Stimulated activated memory B cell treated with anti-CD40 and anti-IgM and Interleukin-4, amounts not matched to agents 10 μg/mL and 1 μg/mL and 100 μg/mL, for 72 hours (primary cell): ENCODE data around the gene TIPIN.

ENCODE experiments used
- ATAC-seq: fragments of 150-1000 bp; cut with Tn5 transposase; 2 replicates; pipeline ENCODE4 v1.10.0; 2021
- H3K27ac Mint-ChIP-seq: one replicate; pipeline ENCODE4 v1.8.0; 2022; ENCODE audit warnings: mild to moderate bottlenecking, mixed read lengths
- H3K27me3 Mint-ChIP-seq: one replicate; pipeline ENCODE4 v1.8.0; 2022; ENCODE audit warnings: mixed read lengths
- H3K36me3 Mint-ChIP-seq: one replicate; pipeline ENCODE4 v1.8.0; 2022; ENCODE audit warnings: mixed read lengths
- H3K4me1 Mint-ChIP-seq: one replicate; pipeline ENCODE4 v1.8.0; 2022; ENCODE audit warnings: mixed read lengths
- H3K4me3 Mint-ChIP-seq: one replicate; pipeline ENCODE4 v1.8.0; 2022; ENCODE audit warnings: mild to moderate bottlenecking, moderate library complexity, mixed read lengths
- H3K9me3 Mint-ChIP-seq: one replicate; pipeline ENCODE4 v1.8.0; 2022; ENCODE audit warnings: mixed read lengths

Gene TIPIN

DNA sequence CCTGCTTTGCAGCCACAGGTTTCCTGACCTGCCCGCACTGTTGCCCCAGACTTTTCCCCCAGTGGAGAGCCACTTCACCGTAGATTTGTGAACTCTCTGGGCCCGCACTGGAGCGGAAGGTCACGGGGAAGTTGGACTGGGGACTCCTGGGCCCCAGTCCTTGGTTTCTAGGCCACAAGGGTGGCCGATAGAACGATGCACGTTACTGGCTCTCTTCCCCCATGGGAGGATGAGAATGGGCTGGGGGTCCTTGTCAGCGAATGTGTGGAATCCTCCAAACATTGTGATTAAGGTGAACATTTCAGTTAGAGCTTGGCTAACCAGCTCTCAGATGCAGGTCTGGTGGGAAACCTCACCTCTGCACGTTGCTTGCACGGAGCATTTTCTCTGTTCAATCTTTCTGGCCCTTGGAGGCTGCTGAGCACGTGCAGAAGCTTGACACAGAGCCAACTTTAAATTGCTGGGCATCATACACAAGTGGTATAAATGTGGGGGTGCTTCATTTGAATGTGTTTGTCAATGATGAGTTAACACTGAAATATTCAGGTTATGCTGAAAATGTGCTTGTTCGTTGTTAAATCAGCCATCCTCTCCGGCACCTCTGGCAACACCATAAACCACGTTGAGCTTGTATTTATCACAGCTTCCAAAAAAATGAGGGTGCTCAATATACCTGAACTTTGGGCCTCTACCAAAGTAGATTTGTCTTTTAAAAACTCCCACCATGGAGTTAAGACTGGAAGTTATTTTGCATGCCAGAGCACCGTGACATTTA, 62.1 kb downstream of the TIPIN start:
- ATAC-seq = peak; percentile 65
- Mint-ChIP-seq H3K36me3 (peaks cover 9% of the 10 kb centered on the region), H3K4me1 (peaks cover 36% of the 10 kb centered on the region), H3K27ac (peak overlapping the region; percentile 92), H3K9me3 (no peaks in the 10 kb centered on the region), H3K4me3 (peak overlapping the region; percentile 83), H3K27me3 (no peaks in the 10 kb centered on the region)

DNA sequence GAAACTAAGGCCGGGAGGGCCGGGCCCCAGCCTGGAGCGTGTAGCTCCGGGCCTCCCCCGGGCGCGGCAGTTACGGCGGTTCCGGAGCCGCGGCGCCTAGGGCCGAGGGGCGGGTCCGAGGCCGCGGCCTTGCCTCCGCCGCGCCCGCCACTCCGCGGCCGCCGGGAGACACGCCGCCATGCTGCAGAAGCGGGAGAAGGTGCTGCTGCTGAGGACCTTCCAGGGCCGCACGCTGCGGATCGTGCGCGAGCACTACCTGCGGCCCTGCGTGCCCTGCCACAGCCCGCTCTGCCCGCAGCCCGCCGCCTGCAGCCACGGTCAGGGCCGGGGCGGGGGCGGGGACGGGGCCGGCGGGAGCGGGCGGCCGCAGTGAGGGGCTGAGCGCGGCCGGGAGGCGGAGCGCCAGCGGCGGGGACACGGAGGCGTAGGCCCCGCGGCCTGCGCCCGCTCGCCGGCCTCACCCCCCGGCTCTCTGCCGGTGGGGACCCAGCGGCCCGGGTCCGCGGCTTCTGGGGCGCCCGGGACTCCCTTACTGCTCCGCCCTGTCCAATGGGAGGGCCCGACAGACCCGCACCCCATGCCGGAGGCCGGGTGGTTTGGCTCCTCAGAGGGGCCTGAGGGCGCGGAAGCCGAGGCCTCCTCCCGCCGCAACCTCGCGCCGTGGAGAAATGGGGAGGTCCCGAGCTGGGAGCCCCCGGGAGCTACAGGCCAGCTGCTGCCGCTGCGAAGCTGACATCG, 62.9 kb downstream of the TIPIN start, which contains the start of gene DIS3L:
DIS3L (plus strand) TSS at position 150 of the 738 bp plus-strand sequence; CDS start at position 179, 29 bp downstream.
- peaks cover 1% of the 10 kb centered on the region for H3K36me3 Mint-ChIP-seq
- peak; percentile 91 for ATAC-seq
- peak within 1 kb of the TSS; percentile 92 for H3K27ac Mint-ChIP-seq
- peaks cover 36% of the 10 kb centered on the region for H3K4me1 Mint-ChIP-seq
- H3K4me3 Mint-ChIP-seq = peak within 1 kb of the TSS; percentile 83
- H3K27me3 Mint-ChIP-seq = no peaks in the 10 kb centered on the region
- H3K9me3 Mint-ChIP-seq = no peaks in the 10 kb centered on the region

DNA sequence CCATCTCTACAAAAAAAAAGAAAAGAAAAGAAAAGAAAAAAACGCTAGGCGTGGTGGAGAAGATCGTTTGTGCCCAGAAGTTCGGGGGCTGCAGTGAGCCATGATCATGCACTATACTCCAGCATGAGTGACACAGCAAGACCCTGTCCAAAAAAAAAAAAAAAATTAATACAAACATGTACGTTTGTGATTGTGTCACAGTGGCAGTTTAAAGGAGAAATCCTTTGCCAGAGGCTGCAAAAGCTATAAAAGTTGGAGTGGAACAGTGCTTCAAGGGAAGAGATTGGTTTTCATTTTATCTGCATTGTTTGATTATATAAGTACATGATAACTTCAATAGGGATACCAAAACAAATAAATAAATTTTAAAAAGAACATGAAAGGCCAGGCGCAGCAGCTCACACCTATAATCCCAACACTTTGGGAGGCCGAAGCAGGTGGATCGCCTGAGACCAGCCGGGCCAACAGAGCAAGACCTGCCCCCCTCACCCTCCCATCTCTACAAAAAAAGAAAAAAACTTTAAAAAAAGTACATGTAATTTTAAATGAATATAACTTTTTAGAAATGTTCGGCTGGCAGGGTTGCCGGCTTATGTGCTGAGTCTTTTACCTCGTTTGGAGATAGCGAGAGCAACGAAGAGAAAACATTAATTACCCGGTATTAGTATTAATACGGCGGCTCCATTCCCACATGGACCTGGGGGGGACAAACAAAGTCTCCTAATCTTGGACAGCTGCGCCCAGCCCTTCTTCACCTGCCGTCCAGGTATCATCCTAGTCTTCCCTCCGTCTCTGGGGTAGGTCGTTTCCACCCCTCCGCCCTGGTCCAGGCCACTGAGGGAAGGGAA, 63.7 kb downstream of the TIPIN start:
- ATAC-seq = no peak
- Mint-ChIP-seq H3K27me3 (no peaks in the 10 kb centered on the region), H3K27ac (peak overlapping the region; percentile 92), H3K4me3 (peak overlapping the region; percentile 82), H3K36me3 (no peaks in the 10 kb centered on the region), H3K9me3 (no peaks in the 10 kb centered on the region), H3K4me1 (peaks cover 36% of the 10 kb centered on the region)

DNA sequence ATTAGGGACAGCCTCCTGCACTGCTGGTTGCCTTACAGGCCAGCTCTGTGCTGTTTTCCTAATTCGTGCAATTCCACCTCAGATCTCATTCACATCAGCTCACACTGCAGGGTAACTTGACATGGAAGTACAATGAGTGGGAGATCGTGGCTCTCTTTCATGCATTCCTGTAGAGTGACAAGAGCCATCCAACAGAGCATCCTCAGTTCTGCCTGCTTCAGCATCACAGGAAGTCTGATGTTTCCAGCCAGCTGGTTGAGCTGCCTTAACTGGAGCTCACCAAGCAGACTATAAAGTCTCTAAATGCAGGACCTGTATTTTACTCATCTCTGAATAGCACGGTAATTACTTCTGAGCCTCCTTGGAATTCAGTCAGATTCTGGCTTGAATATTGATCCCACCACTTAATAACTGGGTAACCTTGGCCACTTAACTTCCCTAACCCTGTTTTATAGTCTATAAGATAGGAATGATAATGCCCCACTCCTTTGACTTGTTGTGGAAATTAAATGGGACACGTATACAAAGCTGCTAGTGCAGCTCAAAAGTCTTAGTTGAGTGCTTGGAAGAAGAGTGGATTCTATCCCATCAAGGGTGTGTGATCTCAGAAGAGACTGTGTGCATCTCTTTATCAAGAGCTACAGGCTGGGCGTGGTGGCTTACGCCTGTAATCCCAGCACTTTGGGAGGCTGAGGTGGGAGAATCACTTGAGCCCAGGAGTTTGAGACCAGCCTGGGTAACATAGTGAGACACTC, 64.5 kb downstream of the TIPIN start:
- Mint-ChIP-seq H3K9me3 (no peaks in the 10 kb centered on the region), H3K4me1 (peaks cover 36% of the 10 kb centered on the region), H3K27me3 (no peaks in the 10 kb centered on the region), H3K4me3 (peak overlapping the region; percentile 82), H3K27ac (peak overlapping the region; percentile 92), H3K36me3 (no peaks in the 10 kb centered on the region)
- no peak for ATAC-seq

DNA sequence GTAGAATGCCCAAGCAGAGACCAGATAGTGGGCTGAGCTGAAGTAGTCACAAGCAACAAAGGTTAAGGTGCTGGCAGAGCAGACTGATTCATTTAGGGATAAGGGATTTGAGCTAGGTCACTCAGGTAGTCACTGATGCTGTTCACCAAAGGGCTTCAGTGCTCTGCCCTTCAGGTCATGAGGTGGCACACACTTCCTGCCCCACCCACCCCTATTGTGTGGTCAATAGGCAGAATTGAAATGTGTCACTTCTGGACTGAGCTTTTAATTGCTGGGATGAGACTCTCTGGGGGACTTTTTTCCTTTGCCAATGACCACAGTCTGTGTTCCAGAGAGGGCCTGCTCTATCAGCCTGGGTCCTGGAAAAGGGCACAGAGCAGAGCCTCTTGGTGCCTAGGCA, 66.0 kb downstream of the TIPIN start:
- Mint-ChIP-seq H3K4me1 (peaks cover 36% of the 10 kb centered on the region), H3K4me3 (no peak overlapping the region), H3K27ac (no peak overlapping the region), H3K9me3 (no peaks in the 10 kb centered on the region), H3K36me3 (no peaks in the 10 kb centered on the region), H3K27me3 (no peaks in the 10 kb centered on the region)
- no peak for ATAC-seq

DNA sequence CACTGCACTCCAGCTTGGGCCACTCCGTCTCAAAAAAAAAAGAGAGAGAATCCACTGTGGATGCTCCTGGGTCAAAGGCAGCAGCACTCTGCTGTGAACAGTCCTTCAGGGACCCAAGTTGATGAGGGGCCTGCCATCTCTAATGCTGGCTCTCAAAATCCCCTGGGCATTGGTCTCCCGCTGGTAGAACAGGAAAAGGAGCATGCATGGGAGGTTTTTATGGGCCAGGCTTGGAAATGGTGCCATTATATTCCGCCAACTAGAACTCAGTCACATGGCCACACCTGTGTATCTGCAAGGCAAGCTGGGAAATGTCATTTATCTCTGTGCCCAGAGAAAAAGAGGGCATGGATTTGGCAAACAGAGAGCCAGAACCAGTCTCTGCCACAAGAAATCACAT, 66.5 kb downstream of the TIPIN start:
- Mint-ChIP-seq H3K36me3 (no peaks in the 10 kb centered on the region), H3K27me3 (no peaks in the 10 kb centered on the region), H3K4me3 (no peak overlapping the region), H3K27ac (no peak overlapping the region), H3K9me3 (no peaks in the 10 kb centered on the region), H3K4me1 (peaks cover 35% of the 10 kb centered on the region)
- no peak for ATAC-seq

DNA sequence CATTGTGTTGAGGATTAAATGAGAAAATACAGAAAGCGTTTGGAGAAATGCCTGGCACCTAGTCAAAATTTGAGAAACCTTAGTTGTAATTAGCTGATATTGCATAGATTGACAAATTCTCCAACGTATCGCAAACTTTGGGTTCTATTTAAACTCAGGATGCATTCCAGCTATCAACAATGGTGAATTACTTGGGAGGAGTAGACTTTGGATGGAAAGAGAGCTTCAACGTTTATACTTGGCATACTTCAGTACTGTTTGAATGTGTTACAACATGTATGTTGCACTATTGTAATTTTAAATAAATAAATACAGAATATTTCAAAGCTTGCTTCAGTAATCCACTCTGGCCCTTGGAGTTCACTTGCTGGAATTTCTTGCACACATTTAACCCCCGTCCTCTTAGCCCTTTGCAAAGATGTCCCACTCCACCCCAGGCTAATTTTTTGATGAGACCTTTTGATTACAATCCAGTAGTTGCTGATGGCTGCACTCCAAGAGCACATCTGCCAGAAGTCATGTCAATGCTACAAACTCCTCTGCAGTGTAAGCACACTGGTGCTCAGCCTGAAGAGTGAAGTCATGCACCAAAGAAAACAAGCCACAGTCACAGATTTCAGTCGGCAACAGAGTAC, 67.8 kb downstream of the TIPIN start:
- Mint-ChIP-seq H3K27me3 (no peaks in the 10 kb centered on the region), H3K36me3 (no peaks in the 10 kb centered on the region), H3K9me3 (no peaks in the 10 kb centered on the region), H3K27ac (no peak overlapping the region), H3K4me1 (peaks cover 23% of the 10 kb centered on the region), H3K4me3 (no peak overlapping the region)
- ATAC-seq = no peak

DNA sequence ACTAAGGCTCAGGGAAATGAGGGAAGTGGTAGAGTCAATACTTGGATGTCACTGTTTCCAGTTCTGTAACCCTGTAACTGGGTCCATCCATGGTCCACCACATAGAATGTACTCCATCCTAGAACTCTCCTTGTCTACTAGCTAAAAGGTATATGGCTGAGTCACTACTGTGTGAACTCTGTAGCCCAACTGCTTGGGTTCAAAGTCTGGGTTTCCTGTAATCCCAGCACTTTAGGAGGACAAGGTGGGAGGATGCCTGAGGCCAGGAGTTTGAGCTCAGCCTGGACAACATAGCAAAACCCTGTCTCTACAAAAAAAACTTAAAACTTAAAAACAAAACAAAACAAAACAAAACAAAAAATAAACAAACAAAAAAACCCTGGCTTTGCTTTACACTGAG, 68.4 kb downstream of the TIPIN start:
- Mint-ChIP-seq H3K9me3 (no peaks in the 10 kb centered on the region), H3K27me3 (no peaks in the 10 kb centered on the region), H3K27ac (no peak overlapping the region), H3K4me1 (peaks cover 23% of the 10 kb centered on the region), H3K4me3 (no peak overlapping the region), H3K36me3 (no peaks in the 10 kb centered on the region)
- ATAC-seq = no peak

DNA sequence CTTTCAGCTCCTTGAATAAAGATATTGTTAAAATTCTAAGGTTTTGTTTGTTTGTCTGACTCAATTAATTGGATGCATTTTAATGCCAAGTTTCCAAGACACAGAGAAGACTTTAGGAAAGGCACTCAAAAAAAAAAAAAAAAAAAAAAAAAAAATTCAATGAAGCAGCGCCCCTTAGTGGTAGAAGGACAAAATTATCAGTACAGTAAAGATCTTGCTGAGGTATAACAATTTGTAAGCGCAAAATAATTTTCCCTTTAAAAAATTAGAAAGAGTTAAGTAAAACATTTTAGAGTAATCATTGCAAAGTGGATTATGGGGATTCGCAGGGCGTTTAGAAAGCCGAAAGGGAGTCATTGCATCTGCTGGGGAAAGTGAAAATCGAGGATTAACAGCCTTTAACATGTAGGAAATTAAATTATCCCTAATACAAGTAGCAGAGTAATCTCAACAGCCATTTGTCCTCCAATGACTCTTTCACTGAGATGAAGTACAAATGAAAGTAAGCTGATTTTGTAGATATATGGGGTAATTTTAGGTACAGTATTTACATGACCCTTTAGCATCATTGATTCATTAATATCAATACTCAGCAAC, 68.9 kb downstream of the TIPIN start:
- no peak for ATAC-seq

More for the DNA sequence above, 68.9 kb downstream of the TIPIN start:
- Mint-ChIP-seq H3K27me3 (no peaks in the 10 kb centered on the region), H3K4me1 (peaks cover 22% of the 10 kb centered on the region), H3K9me3 (no peaks in the 10 kb centered on the region), H3K36me3 (no peaks in the 10 kb centered on the region), H3K4me3 (no peak overlapping the region), H3K27ac (no peak overlapping the region)
